HepG2 (cell line): ENCODE measurements around the gene LRRC3. TPM values are rescaled to one million over a fixed set of nuclear protein-coding genes. Genes with fewer than 3 reads are reported as not detected.

Experiments
- ATF3 ChIP-seq: sonication (generic); formaldehyde crosslinking; IDR thresholded peaks from 2 replicates; pipeline ENCODE4 v1.4.0; 2020; ENCODE audit warnings: missing genetic modification reagents
- ATF7 ChIP-seq, 2 experiments: fragments of 450-650 bp in 1 of 2; sonication (generic) in 1 of 2; formaldehyde crosslinking in 1 of 2; IDR thresholded peaks; 2 replicates each; pipeline versions ENCODE4 v1.4.0 to v1.6.1; 2016 to 2020; ENCODE audit warnings: antibody characterized with exemption in 1 of 2, mild to moderate bottlenecking in 1 of 2, missing genetic modification reagents in 1 of 2
- CENPX ChIP-seq: sonication (generic); formaldehyde crosslinking; IDR thresholded peaks from 2 replicates; pipeline ENCODE4 v1.9.0; 2021; ENCODE audit warnings: mild to moderate bottlenecking, missing genetic modification reagents, moderate library complexity
- EZH2 ChIP-seq: conservative IDR thresholded peaks from 2 replicates; pipeline ENCODE4 v1.6.1; 2012; ENCODE audit warnings: mild to moderate bottlenecking, low read depth, low read length, moderate library complexity
- FOXP1 ChIP-seq, 2 experiments: fragments of 450-650 bp in 1 of 2; IDR thresholded peaks; 2 replicates each; pipeline ENCODE4 v1.6.1; 2017 to 2018; ENCODE audit warnings: antibody characterized with exemption in 1 of 2
- GATAD1 ChIP-seq: IDR thresholded peaks from 2 replicates; pipeline ENCODE4 v1.6.1; 2016; ENCODE audit warnings: missing genetic modification reagents, missing compliant biosample characterization
- GATAD2A ChIP-seq: IDR thresholded peaks from 2 replicates; pipeline ENCODE4 v1.6.1; 2016
- JARID2 ChIP-seq: sonication (generic); formaldehyde crosslinking; IDR thresholded peaks from 2 replicates; pipeline ENCODE4 v1.8.1; 2023; ENCODE audit warnings: missing genetic modification reagents, inconsistent platforms; ENCODE audit not compliant: insufficient replicate concordance
- LBX2 ChIP-seq: sonication (generic); formaldehyde crosslinking; IDR thresholded peaks from 2 replicates; pipeline ENCODE4 v1.5.0; 2020; ENCODE audit warnings: missing genetic modification reagents, mild to moderate bottlenecking, borderline replicate concordance
- MTA1 ChIP-seq: sonication (generic); formaldehyde crosslinking; IDR thresholded peaks from 2 replicates; pipeline ENCODE4 v1.4.0; 2020; ENCODE audit warnings: missing genetic modification reagents, mild to moderate bottlenecking, borderline replicate concordance
- NR0B2 ChIP-seq: sonication (generic); formaldehyde crosslinking; IDR thresholded peaks from 2 replicates; pipeline ENCODE4 v1.4.0; 2020; ENCODE audit warnings: mild to moderate bottlenecking, missing genetic modification reagents
- PHF5A ChIP-seq: IDR thresholded peaks from one replicate; pipeline ENCODE4 v1.6.1; 2018; ENCODE audit warnings: low read depth, missing genetic modification reagents; ENCODE audit not compliant: unreplicated experiment
- PLRG1 ChIP-seq: fragments of 450-650 bp; conservative IDR thresholded peaks from 2 replicates; pipeline ENCODE4 v1.6.1; 2016
- PRMT3 ChIP-seq: sonication (generic); formaldehyde crosslinking; IDR thresholded peaks from 2 replicates; pipeline ENCODE4 v1.8.1; 2022; ENCODE audit warnings: low read depth, mild to moderate bottlenecking, moderate library complexity, missing genetic modification reagents, borderline replicate concordance
- SIX1 ChIP-seq: sonication (generic); formaldehyde crosslinking; IDR thresholded peaks from 2 replicates; pipeline ENCODE4 v1.4.0; 2020; ENCODE audit warnings: missing genetic modification reagents, borderline replicate concordance
- SRSF9 ChIP-seq: fragments of 200-400 bp; formaldehyde crosslinking; IDR thresholded peaks from 2 replicates; pipeline ENCODE4 v1.6.1; 2018; ENCODE audit warnings: borderline replicate concordance, mild to moderate bottlenecking, low read depth, low read length; ENCODE audit not compliant: insufficient read depth, poor library complexity, severe bottlenecking
- THYN1 ChIP-seq: sonication (generic); formaldehyde crosslinking; IDR thresholded peaks from 2 replicates; pipeline ENCODE4 v1.8.1; 2023; ENCODE audit warnings: low read depth, mild to moderate bottlenecking, moderate library complexity, missing genetic modification reagents, borderline replicate concordance
- YEATS2 ChIP-seq: sonication (generic); formaldehyde crosslinking; IDR thresholded peaks from 2 replicates; pipeline ENCODE4 v1.4.0; 2020; ENCODE audit warnings: missing genetic modification reagents, borderline replicate concordance
- ZFP1 ChIP-seq: IDR thresholded peaks from 2 replicates; pipeline ENCODE4 v1.6.1; 2016
- ZNF160 ChIP-seq: sonication (generic); formaldehyde crosslinking; IDR thresholded peaks from 2 replicates; pipeline ENCODE4 v1.8.0; 2022; ENCODE audit warnings: mild to moderate bottlenecking, inconsistent platforms, missing genetic modification reagents
- ZNF547 ChIP-seq: sonication (generic); formaldehyde crosslinking; IDR thresholded peaks from 2 replicates; pipeline ENCODE4 v1.5.1; 2020; ENCODE audit warnings: mild to moderate bottlenecking, missing genetic modification reagents
- ZNF781 ChIP-seq: sonication (generic); formaldehyde crosslinking; IDR thresholded peaks from 2 replicates; pipeline ENCODE4 v1.5.1; 2020; ENCODE audit warnings: borderline replicate concordance, mild to moderate bottlenecking, missing genetic modification reagents; ENCODE audit errors: not compliant biosample characterization
- ZSCAN31 ChIP-seq: sonication (generic); formaldehyde crosslinking; IDR thresholded peaks from 2 replicates; pipeline ENCODE4 v1.5.0; 2020; ENCODE audit warnings: low read depth, mild to moderate bottlenecking, missing genetic modification reagents
- polyA plus RNA-seq, 8 experiments: library from polyadenylated mRNA; depleted of rRNA in 3 of 8; stranded (reverse) in 7 of 8; unstranded in 1 of 8; fragments of >200 nt; fragmentation: Illumina TruSeq in 4 of 8; extraction: Trizol in 4 of 8; gene quantifications; 2 replicates each; pipeline versions ENCODE4 v1.2.1 to v1.2.3, GENCODE V29; 2011 to 2016; ENCODE audit warnings: low read depth in 4 of 8, missing spikeins in 1 of 8, mixed read lengths in 1 of 8; ENCODE audit not compliant: insufficient read depth in 1 of 8
- total RNA-seq, 5 experiments: library from RNA; depleted of rRNA; stranded (reverse); fragments of >200 nt; fragmentation: Illumina TruSeq; extraction: Trizol; gene quantifications; 2 replicates each; pipeline ENCODE4 v1.2.3, GENCODE V29; 2016; ENCODE audit warnings: low read depth in 1 of 5
- TF ChIP-seq, protein P1 (sequence below): IDR thresholded peaks from 2 replicates; pipeline ENCODE4 v1.6.1; 2016; ENCODE audit warnings: low read depth, missing genetic modification reagents, missing compliant biosample characterization

The LRRC3 gene
- total and polyA plus RNA-seq, 2 of the 13 experiments (the other 11 are each of a cell fraction or from before 2014, with no cell fraction given) = 4.8 to 16.5 TPM

GRCh38 chr21:44505673-44506278 lies 50.5 kb downstream of the LRRC3 start (continued):
- TF ChIP-seq ZSCAN31 (CRISPR knock-in tag) = peak; percentile 65; the same call in 1 of the 2 replicates
- TF ChIP-seq GATAD1 (CRISPR knock-in tag) = no peak
- no peak for TF ChIP-seq ZNF547 (CRISPR knock-in tag)
- TF ChIP-seq ZNF160 (CRISPR knock-in tag) = no peak
- TF ChIP-seq PRMT3 (CRISPR knock-in tag) = no peak
- TF ChIP-seq SIX1 (CRISPR knock-in tag) = peak; percentile 43; the same call in 1 of the 2 replicates
- peak; percentile 79 for TF ChIP-seq GATAD2A (CRISPR knock-in tag)
- TF ChIP-seq SRSF9 = no peak
- no peak for TF ChIP-seq THYN1 (CRISPR knock-in tag)
- TF ChIP-seq MTA1 (CRISPR knock-in tag) = no peak
- TF ChIP-seq CENPX (CRISPR knock-in tag) = no peak
- TF ChIP-seq LBX2 (CRISPR knock-in tag) = no peak
- TF ChIP-seq ATF7 (IDR thresholded peaks at IDR 0.05) = no peak
- TF ChIP-seq ATF7 (CRISPR knock-in tag; IDR thresholded peaks at IDR 0.05) = no peak
- TF ChIP-seq NR0B2 (CRISPR knock-in tag) = no peak
- 0 out of 2 replicates have a peak, but pooled peaks have one; percentile 26 for TF ChIP-seq ATF3 (CRISPR knock-in tag)
- TF ChIP-seq FOXP1 (IDR thresholded peaks at IDR 0.05) = no peak
- TF ChIP-seq FOXP1 (CRISPR knock-in tag; IDR thresholded peaks at IDR 0.05) = 0 out of 2 replicates have a peak, but pooled peaks have one; percentile 34
- no peak for TF ChIP-seq YEATS2 (CRISPR knock-in tag)
- TF ChIP-seq, protein P1, sequence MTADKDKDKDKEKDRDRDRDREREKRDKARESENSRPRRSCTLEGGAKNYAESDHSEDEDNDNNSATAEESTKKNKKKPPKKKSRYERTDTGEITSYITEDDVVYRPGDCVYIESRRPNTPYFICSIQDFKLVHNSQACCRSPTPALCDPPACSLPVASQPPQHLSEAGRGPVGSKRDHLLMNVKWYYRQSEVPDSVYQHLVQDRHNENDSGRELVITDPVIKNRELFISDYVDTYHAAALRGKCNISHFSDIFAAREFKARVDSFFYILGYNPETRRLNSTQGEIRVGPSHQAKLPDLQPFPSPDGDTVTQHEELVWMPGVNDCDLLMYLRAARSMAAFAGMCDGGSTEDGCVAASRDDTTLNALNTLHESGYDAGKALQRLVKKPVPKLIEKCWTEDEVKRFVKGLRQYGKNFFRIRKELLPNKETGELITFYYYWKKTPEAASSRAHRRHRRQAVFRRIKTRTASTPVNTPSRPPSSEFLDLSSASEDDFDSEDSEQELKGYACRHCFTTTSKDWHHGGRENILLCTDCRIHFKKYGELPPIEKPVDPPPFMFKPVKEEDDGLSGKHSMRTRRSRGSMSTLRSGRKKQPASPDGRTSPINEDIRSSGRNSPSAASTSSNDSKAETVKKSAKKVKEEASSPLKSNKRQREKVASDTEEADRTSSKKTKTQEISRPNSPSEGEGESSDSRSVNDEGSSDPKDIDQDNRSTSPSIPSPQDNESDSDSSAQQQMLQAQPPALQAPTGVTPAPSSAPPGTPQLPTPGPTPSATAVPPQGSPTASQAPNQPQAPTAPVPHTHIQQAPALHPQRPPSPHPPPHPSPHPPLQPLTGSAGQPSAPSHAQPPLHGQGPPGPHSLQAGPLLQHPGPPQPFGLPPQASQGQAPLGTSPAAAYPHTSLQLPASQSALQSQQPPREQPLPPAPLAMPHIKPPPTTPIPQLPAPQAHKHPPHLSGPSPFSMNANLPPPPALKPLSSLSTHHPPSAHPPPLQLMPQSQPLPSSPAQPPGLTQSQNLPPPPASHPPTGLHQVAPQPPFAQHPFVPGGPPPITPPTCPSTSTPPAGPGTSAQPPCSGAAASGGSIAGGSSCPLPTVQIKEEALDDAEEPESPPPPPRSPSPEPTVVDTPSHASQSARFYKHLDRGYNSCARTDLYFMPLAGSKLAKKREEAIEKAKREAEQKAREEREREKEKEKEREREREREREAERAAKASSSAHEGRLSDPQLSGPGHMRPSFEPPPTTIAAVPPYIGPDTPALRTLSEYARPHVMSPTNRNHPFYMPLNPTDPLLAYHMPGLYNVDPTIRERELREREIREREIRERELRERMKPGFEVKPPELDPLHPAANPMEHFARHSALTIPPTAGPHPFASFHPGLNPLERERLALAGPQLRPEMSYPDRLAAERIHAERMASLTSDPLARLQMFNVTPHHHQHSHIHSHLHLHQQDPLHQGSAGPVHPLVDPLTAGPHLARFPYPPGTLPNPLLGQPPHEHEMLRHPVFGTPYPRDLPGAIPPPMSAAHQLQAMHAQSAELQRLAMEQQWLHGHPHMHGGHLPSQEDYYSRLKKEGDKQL (CRISPR knock-in tag) = 0 out of 2 replicates have a peak, but pooled peaks have one; percentile 18
- no peak for TF ChIP-seq EZH2
- TF ChIP-seq JARID2 (CRISPR knock-in tag) = no peak
- no peak for TF ChIP-seq ZNF781 (CRISPR knock-in tag)
- TF ChIP-seq PLRG1 = no peak
- no peak for TF ChIP-seq ZFP1
- TF ChIP-seq PHF5A (CRISPR knock-in tag) = no peak
